CD4-positive, alpha-beta memory T cell (primary cell): Measurements from ENCODE around the gene MAGI2. TPM values are rescaled to one million over a fixed set of nuclear protein-coding genes. Genes with fewer than 3 reads are reported as not detected.

Source experiments
- CTCF ChIA-PET: fragments of 350-600 bp; sonication (Branson Sonifier 250); formaldehyde crosslinking; loops from one replicate; lab custom pipeline; 2021; ENCODE audit warnings: inconsistent platforms; ENCODE audit not compliant: partially characterized antibody; lab: Charles Lee
- POLR2A ChIA-PET: fragments of 350-600 bp; sonication (Branson Sonifier 250); formaldehyde crosslinking; loops from one replicate; lab custom pipeline; 2021; ENCODE audit not compliant: partially characterized antibody; lab: Charles Lee
- DNase-seq, 5 donors: peaks; one replicate each; pipeline versions ENCODE4 v3.0.0 to v3.0.0-alpha.2; 2020 to 2022; ENCODE audit warnings: mixed read lengths in 1 of 5
- H3K27ac ChIP-seq: one replicate; pipeline ENCODE4 v1.7.0; 2013; ENCODE audit warnings: low read depth, low read length
- H3K27me3 ChIP-seq: 2 replicates; pipeline ENCODE4 v1.7.0; 2013; ENCODE audit warnings: mild to moderate bottlenecking, low read length, moderate library complexity; ENCODE audit not compliant: insufficient read depth
- H3K36me3 ChIP-seq: 2 replicates; pipeline ENCODE4 v1.7.0; 2013; ENCODE audit warnings: mild to moderate bottlenecking, low read length, moderate library complexity; ENCODE audit not compliant: insufficient read depth
- H3K4me1 ChIP-seq: 2 replicates; pipeline ENCODE4 v1.7.0; 2013; ENCODE audit warnings: mild to moderate bottlenecking, low read length, moderate library complexity; ENCODE audit not compliant: insufficient read depth
- H3K4me3 ChIP-seq, 2 donors: one replicate each; pipeline ENCODE4 v1.7.0; 2013; ENCODE audit warnings: low read length in 2 of 2, mild to moderate bottlenecking in 1 of 2
- H3K9me3 ChIP-seq, 2 donors: one replicate each; pipeline ENCODE4 v1.7.0; 2013; ENCODE audit warnings: low read length in 2 of 2, control low read depth in 1 of 2; ENCODE audit not compliant: control insufficient read depth in 1 of 2
- H3K27ac Mint-ChIP-seq, 7 donors: one replicate each; pipeline ENCODE4 v1.8.0; 2020 to 2021; ENCODE audit warnings: mixed read lengths in 7 of 7, mild to moderate bottlenecking in 6 of 7, inconsistent platforms in 3 of 7, moderate library complexity in 3 of 7
- H3K27me3 Mint-ChIP-seq, 2 donors: one replicate each; pipeline ENCODE4 v1.8.0; 2020 to 2021; ENCODE audit warnings: mixed read lengths in 2 of 2
- H3K36me3 Mint-ChIP-seq, 2 donors: one replicate each; pipeline ENCODE4 v1.8.0; 2020 to 2021; ENCODE audit warnings: mixed read lengths in 2 of 2, inconsistent platforms in 1 of 2, mild to moderate bottlenecking in 1 of 2
- H3K4me1 Mint-ChIP-seq, 4 donors: one replicate each; pipeline ENCODE4 v1.8.0; 2020 to 2021; ENCODE audit warnings: mixed read lengths in 4 of 4, mild to moderate bottlenecking in 1 of 4
- H3K4me3 Mint-ChIP-seq, 8 donors: one replicate each; pipeline ENCODE4 v1.8.0; 2020 to 2021; ENCODE audit warnings: mixed read lengths in 8 of 8, mild to moderate bottlenecking in 7 of 8, moderate library complexity in 6 of 8, inconsistent platforms in 3 of 8
- H3K9me3 Mint-ChIP-seq, 8 donors: one replicate each; pipeline ENCODE4 v1.8.0; 2020 to 2021; ENCODE audit warnings: mixed read lengths in 8 of 8, mild to moderate bottlenecking in 5 of 8, inconsistent platforms in 3 of 8, moderate library complexity in 1 of 8
- intact Hi-C: fragments of 100-400 bp; cut with micrococcal nuclease; formaldehyde crosslinking; loops from one replicate; pipeline ENCODE4 v1.15.1; 2023
- polyA plus RNA-seq, 2 donors: library from polyadenylated mRNA; unstranded; fragments of 300-500 nt; fragmentation: Illumina TruSeq; gene quantifications; one replicate each; pipeline ENCODE4 v1.2.3, GENCODE V29; 2021
- total RNA-seq, 2 experiments: library from RNA; stranded (reverse); gene quantifications; one replicate each; pipeline ENCODE4 v1.2.3, GENCODE V29; 2021

The MAGI2 gene
- total and polyA plus RNA-seq, 4 experiments from 2014 or later, result 0.23 to 0.25 TPM; not detected in 2

GRCh38 chr7:78141522-78142281, 1311.8 kb downstream of the MAGI2 start:
- Histone ChIP-seq H3K27me3 (no peaks in the 10 kb centered on the region), H3K9me3 (no peaks in the 10 kb centered on the region), H3K4me3 (no peak overlapping the region), H3K36me3 (no peaks in the 10 kb centered on the region), H3K4me1 (no peaks in the 10 kb centered on the region), H3K27ac (no peak overlapping the region)
- POLR2A ChIA-PET, result no interaction called here
- intact Hi-C loops, result no loop called here
- peaks cover 0 to 1% (median 0%) of the 10 kb centered on the region in 4 donors for H3K4me1 Mint-ChIP-seq
- H3K9me3 Mint-ChIP-seq, result no peaks in the 10 kb centered on the region
- CTCF ChIA-PET, result no interaction called here
- H3K4me3 Mint-ChIP-seq, result no peak overlapping the region
- H3K36me3 Mint-ChIP-seq, result no peaks in the 10 kb centered on the region
- no peak for DNase-seq
- H3K27ac Mint-ChIP-seq, result no peak overlapping the region
- peaks cover 7 to 9% of the 10 kb centered on the region in 2 donors for H3K27me3 Mint-ChIP-seq

- no peak overlapping the region for H3K27ac Mint-ChIP-seq
- DNase-seq, result no peak
- ChIA-PET CTCF (no interaction called here), POLR2A (no interaction called here)
- Histone ChIP-seq H3K4me1 (no peaks in the 10 kb centered on the region), H3K4me3 (no peak overlapping the region), H3K9me3 (no peaks in the 10 kb centered on the region), H3K27ac (no peak overlapping the region), H3K27me3 (no peaks in the 10 kb centered on the region), H3K36me3 (no peaks in the 10 kb centered on the region)
- no peak overlapping the region for H3K4me3 Mint-ChIP-seq
- peaks cover 3 to 5% of the 10 kb centered on the region in 2 donors for H3K27me3 Mint-ChIP-seq
- H3K9me3 Mint-ChIP-seq, result no peaks in the 10 kb centered on the region
- intact Hi-C loops, result no loop called here
- no peaks in the 10 kb centered on the region for H3K36me3 Mint-ChIP-seq
- peaks cover 0 to 1% (median 0%) of the 10 kb centered on the region in 4 donors for H3K4me1 Mint-ChIP-seq
These were observed 1313.4 kb downstream of the MAGI2 start for GRCh38 chr7:78140109-78140508.

DNA sequence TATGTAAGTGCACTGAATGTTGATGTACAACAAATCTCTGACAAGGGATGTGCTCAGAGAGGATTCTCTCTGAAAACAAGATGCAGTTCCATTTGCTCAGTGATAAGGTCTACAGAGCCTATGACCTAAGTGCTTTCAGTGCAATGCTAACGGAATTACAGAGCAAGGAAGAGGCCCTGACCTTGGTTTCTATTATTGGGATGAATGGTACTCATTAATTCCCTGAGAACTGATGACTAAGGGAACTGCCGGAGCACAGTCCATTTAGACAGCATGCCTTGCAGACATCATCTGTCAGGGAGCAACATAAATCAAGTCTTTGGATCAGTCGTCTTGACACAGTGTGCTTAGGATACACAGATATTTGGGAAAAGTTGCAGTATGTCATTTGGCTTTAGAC, 1314.1 kb downstream of the MAGI2 start:
- DNase-seq, result no peak
- Mint-ChIP-seq H3K4me3 (no peak overlapping the region), H3K4me1 (peaks cover 0 to 1% (median 0%) of the 10 kb centered on the region in 4 donors), H3K9me3 (no peaks in the 10 kb centered on the region), H3K27me3 (peaks cover 2 to 5% of the 10 kb centered on the region in 2 donors), H3K36me3 (no peaks in the 10 kb centered on the region), H3K27ac (no peak overlapping the region)
- H3K4me3 ChIP-seq, result no peak overlapping the region
- ChIA-PET CTCF (no interaction called here), POLR2A (no interaction called here)
- no peaks in the 10 kb centered on the region for H3K4me1 ChIP-seq
- no peaks in the 10 kb centered on the region for H3K36me3 ChIP-seq
- intact Hi-C loops, result no loop called here
- H3K9me3 ChIP-seq, result no peaks in the 10 kb centered on the region
- H3K27me3 ChIP-seq, result no peaks in the 10 kb centered on the region
- no peak overlapping the region for H3K27ac ChIP-seq

DNA sequence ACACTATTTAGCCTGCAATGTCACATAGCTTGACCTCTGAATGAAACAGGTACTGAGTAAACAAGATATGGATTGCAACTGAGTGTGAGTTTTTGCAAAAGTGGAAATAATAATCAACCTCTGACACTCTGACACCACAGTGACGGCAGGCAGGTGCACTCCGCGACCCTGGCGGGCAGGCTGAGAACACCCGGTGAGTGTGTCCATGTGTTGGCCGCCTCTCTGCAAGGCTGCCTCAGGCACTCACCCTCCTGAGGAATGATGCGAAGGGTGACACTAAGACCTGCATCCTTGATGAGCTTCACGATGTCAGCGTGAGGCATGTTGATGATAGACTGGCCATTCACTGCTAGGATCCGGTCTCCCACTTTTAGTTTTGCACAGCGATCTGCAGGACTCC, 1318.7 kb downstream of the MAGI2 start:
- DNase-seq, result no peak
- Mint-ChIP-seq H3K9me3 (peaks cover 0 to 1% (median 0%) of the 10 kb centered on the region in 8 donors), H3K4me1 (no peaks in the 10 kb centered on the region), H3K36me3 (no peaks in the 10 kb centered on the region), H3K27me3 (peaks cover 4 to 5% of the 10 kb centered on the region in 2 donors), H3K27ac (no peak overlapping the region), H3K4me3 (no peak overlapping the region)
- no peak overlapping the region for H3K27ac ChIP-seq
- H3K9me3 ChIP-seq, result no peaks in the 10 kb centered on the region
- ChIA-PET POLR2A (no interaction called here), CTCF (no interaction called here)
- H3K4me1 ChIP-seq, result no peaks in the 10 kb centered on the region
- no peaks in the 10 kb centered on the region for H3K36me3 ChIP-seq
- no peaks in the 10 kb centered on the region for H3K27me3 ChIP-seq
- no peak overlapping the region for H3K4me3 ChIP-seq
- intact Hi-C loops, result no loop called here

DNA sequence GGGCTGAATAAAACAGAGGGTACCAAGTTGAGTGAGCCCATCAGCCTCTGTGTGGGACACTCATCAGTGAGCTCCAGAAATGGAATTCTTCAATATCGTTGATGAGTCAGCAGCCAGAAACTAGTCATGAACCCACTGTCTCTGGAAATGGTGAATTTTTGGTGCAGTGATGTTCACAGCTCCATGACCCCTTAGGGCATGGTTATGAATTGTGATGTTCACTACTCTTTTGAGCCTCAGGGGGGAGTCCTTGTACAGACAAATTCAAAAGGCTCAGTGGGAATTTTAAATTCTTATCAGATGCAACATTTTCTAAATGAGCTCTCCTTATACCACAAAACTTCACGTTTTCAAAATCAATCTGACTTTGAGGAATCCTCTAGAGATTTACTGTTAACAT, 1319.2 kb downstream of the MAGI2 start:
- no peaks in the 10 kb centered on the region for H3K4me1 Mint-ChIP-seq
- ChIA-PET POLR2A (no interaction called here), CTCF (no interaction called here)
- no peak overlapping the region for H3K4me3 Mint-ChIP-seq
- H3K27ac Mint-ChIP-seq, result no peak overlapping the region
- H3K4me3 ChIP-seq, result no peak overlapping the region
- H3K36me3 Mint-ChIP-seq, result no peaks in the 10 kb centered on the region
- no peak for DNase-seq
- H3K27me3 ChIP-seq, result no peaks in the 10 kb centered on the region
- no peaks in the 10 kb centered on the region for H3K9me3 ChIP-seq
- no peaks in the 10 kb centered on the region for H3K36me3 ChIP-seq
- intact Hi-C loops, result no loop called here
- H3K27ac ChIP-seq, result no peak overlapping the region
- peaks cover 4 to 5% of the 10 kb centered on the region in 2 donors for H3K27me3 Mint-ChIP-seq
- H3K9me3 Mint-ChIP-seq, result peaks cover 0 to 1% (median 0%) of the 10 kb centered on the region in 8 donors
- H3K4me1 ChIP-seq, result no peaks in the 10 kb centered on the region

DNA sequence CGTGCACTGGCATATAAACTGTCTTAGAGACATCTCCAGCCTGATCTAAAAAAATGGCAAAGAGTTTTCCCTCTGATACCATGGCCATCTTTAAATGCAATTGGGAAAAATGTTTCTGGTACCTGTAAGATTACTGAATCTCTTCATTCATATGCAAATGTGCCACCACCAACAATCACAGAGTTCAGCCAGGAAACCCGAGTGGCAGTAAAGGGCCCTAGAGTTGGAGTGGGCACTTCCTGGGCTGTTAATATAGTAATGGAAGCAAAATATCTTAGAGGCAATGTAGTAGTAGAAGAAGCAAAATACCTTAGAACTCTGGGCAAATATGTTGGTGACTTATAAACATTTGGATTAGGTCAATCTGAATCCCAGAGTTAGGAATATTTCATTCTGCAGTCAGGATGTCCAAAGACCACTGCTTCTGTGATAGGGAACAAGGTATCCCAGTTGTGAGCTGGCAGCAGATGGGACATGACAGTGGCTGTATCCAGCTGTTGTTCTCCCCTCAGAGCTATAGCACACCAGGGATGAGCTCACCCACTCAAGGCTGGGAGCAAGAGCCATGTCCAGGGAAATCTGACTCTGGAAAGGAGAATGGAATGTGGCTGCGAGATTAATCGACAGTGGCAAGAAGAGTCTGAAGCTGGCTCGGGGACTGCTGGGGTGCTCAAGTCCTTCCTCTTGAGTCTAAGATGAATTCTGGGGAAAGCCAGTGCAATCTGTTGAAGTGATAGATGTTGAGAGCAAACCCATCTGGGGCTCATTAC, 1322.8 kb downstream of the MAGI2 start:
- H3K27ac ChIP-seq, result no peak overlapping the region
- no peak overlapping the region for H3K27ac Mint-ChIP-seq
- H3K9me3 Mint-ChIP-seq, result peaks cover 0 to 1% (median 0%) of the 10 kb centered on the region in 8 donors
- H3K27me3 ChIP-seq, result no peaks in the 10 kb centered on the region
- H3K9me3 ChIP-seq, result no peaks in the 10 kb centered on the region
- POLR2A ChIA-PET, result no interaction called here
- no peaks in the 10 kb centered on the region for H3K36me3 Mint-ChIP-seq
- no peaks in the 10 kb centered on the region for H3K4me1 ChIP-seq
- H3K36me3 ChIP-seq, result no peaks in the 10 kb centered on the region
- no peaks in the 10 kb centered on the region for H3K4me1 Mint-ChIP-seq
- CTCF ChIA-PET, result no interaction called here
- H3K27me3 Mint-ChIP-seq, result peaks cover 2 to 7% of the 10 kb centered on the region in 2 donors
- no peak overlapping the region for H3K4me3 ChIP-seq
- intact Hi-C loops, result no loop called here
- DNase-seq, result no peak
- no peak overlapping the region for H3K4me3 Mint-ChIP-seq

- no peak overlapping the region for H3K27ac Mint-ChIP-seq
- H3K4me3 Mint-ChIP-seq, result no peak overlapping the region
- H3K4me1 Mint-ChIP-seq, result no peaks in the 10 kb centered on the region
- no peaks in the 10 kb centered on the region for H3K36me3 ChIP-seq
- H3K27me3 ChIP-seq, result no peaks in the 10 kb centered on the region
- intact Hi-C loops, result no loop called here
- peaks cover 0 to 1% (median 0%) of the 10 kb centered on the region in 8 donors for H3K9me3 Mint-ChIP-seq
- H3K27ac ChIP-seq, result no peak overlapping the region
- no peaks in the 10 kb centered on the region for H3K36me3 Mint-ChIP-seq
- no peak overlapping the region for H3K4me3 ChIP-seq
- H3K4me1 ChIP-seq, result no peaks in the 10 kb centered on the region
- POLR2A ChIA-PET, result no interaction called here
- no peak for DNase-seq
- no peaks in the 10 kb centered on the region for H3K9me3 ChIP-seq
- peaks cover 2 to 7% of the 10 kb centered on the region in 2 donors for H3K27me3 Mint-ChIP-seq
- CTCF ChIA-PET, result interaction anchor here (0.7 kb wide), 1 partner anchor 21 kb away, joined by 3 read pairs; no protein-coding TSS in a partner anchor
These were observed 1323.6 kb downstream of the MAGI2 start for GRCh38 chr7:78129865-78130264.
